ENCODE measurements around the gene PLA2G15.

The PLA2G15 gene

DNA sequence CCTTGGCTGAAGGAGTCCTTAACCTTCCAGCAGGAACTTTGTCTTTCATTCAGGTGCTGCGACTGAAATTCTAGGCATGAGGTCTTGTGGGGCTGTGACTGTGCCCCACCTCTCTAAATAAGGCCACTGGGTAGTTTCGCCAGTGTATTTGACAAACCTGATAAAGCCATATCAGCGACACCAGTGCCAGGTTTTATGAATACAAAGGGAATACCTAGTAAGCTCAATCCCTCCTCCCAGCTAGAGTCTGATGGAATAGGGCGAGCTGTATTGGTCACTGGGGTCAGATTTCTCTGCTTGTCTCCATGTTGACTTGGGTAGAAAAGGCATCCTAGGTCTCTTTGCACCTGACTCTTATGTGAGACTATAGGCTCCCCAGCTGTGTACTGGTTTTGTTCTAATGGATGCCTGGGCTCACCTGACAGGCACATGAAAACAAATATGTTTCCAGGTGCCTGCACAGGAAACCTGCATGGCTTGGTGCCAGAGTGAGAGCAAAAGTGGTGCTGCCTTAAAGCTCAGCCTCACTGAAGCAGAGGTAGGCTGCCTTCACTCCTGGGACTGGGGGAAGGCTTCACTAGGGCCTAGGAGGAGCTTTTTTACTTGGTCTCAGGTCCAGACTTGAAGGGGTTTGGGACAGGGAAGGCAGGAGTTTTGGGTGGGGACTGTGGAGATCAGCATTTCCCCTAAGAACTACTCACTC lies 27.5 kb downstream of the PLA2G15 start (continued):
- TF ChIP-seq, protein P1, sequence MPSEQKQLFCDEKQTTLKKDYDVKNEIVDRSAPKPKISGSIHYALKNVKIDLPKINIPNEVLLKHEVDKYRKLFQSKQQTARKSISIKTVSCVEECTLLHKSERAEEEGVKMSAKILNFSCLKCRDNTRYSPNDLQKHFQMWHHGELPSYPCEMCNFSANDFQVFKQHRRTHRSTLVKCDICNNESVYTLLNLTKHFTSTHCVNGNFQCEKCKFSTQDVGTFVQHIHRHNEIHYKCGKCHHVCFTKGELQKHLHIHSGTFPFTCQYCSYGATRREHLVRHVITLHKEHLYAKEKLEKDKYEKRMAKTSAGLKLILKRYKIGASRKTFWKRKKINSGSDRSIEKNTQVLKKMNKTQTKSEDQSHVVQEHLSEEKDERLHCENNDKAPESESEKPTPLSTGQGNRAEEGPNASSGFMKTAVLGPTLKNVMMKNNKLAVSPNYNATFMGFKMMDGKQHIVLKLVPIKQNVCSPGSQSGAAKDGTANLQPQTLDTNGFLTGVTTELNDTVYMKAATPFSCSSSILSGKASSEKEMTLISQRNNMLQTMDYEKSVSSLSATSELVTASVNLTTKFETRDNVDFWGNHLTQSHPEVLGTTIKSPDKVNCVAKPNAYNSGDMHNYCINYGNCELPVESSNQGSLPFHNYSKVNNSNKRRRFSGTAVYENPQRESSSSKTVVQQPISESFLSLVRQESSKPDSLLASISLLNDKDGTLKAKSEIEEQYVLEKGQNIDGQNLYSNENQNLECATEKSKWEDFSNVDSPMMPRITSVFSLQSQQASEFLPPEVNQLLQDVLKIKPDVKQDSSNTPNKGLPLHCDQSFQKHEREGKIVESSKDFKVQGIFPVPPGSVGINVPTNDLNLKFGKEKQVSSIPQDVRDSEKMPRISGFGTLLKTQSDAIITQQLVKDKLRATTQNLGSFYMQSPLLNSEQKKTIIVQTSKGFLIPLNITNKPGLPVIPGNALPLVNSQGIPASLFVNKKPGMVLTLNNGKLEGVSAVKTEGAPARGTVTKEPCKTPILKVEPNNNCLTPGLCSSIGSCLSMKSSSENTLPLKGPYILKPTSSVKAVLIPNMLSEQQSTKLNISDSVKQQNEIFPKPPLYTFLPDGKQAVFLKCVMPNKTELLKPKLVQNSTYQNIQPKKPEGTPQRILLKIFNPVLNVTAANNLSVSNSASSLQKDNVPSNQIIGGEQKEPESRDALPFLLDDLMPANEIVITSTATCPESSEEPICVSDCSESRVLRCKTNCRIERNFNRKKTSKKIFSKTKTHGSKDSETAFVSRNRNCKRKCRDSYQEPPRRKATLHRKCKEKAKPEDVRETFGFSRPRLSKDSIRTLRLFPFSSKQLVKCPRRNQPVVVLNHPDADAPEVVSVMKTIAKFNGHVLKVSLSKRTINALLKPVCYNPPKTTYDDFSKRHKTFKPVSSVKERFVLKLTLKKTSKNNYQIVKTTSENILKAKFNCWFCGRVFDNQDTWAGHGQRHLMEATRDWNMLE (tag by site-specific recombination; conservative IDR thresholded peaks at IDR 0.05; ENCODE audit: low read depth): no peak

DNA sequence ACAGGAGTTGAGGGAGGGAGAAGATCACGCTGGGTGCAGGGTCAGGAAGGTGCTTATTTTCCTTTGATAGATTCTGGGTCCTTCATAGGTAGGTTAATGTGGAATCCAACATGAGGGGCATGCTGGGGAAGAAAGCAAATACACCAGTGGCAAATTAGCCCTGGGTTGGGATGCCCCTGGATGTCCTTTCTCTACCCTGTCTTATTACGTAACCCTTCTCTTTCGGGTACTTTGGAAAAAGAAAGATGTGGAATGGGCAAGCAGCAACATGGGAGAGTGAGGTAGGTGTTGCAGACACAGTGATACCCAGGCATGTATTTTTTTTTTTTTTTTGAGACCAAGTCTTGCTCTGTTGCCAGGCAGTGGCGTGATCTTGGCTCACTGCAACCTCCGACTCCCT lies 28.3 kb downstream of the PLA2G15 start:
- H3K4me3 ChIP-seq (ENCODE audit: low read depth, low read length): no peak overlapping the region
- no peak overlapping the region for H3K27ac ChIP-seq (ENCODE audit: extremely low read depth, low read depth, low read length)
- H3K9me3 ChIP-seq (ENCODE audit: control insufficient read depth, insufficient read depth, low read depth, low read length): no peaks in the 10 kb centered on the region
- CTCF ChIA-PET: interaction anchor here (0.5 to 1.8 kb wide), 6 partner anchors 9 to 473 kb away, joined by 3 to 7 read pairs (median 4); partner anchors contain the start of gene SLC7A6
- POLR2A ChIA-PET: interaction anchor here (1.1 to 1.2 kb wide), 2 partner anchors 9 to 37 kb away, joined by 3 to 4 read pairs; partner anchors contain the start of genes PRMT7, SLC7A6 and SLC7A6OS
- peaks cover 4 to 34% of the 10 kb centered on the region in 2 experiments; a peak in 2 of 3 replicates for H3K36me3 ChIP-seq (ENCODE audit: control insufficient read depth in 2 of 2, insufficient read depth in 1 of 2, low read length in 2 of 2)
- peaks cover 5% of the 10 kb centered on the region for H3K4me1 ChIP-seq (ENCODE audit: control insufficient read depth, insufficient read depth, low read length)
- TF ChIP-seq YY2 (tag by site-specific recombination; IDR thresholded peaks at IDR 0.05): no peak
- no peak for TF ChIP-seq TRIM28 (IDR thresholded peaks at IDR 0.05; ENCODE audit: borderline replicate concordance, low read length)
- TF ChIP-seq ZBTB1 (tag by site-specific recombination; IDR thresholded peaks at IDR 0.05): no peak
- no peak for TF ChIP-seq REPIN1 (tag by site-specific recombination; IDR thresholded peaks at IDR 0.05; ENCODE audit: low read depth)
- TF ChIP-seq GLI2 (tag by site-specific recombination; IDR thresholded peaks at IDR 0.05; ENCODE audit: borderline replicate concordance, low read depth): no peak
- TF ChIP-seq HOXD13 (CRISPR knock-in tag; IDR thresholded peaks at IDR 0.05; ENCODE audit: borderline replicate concordance): no peak
- no peak for TF ChIP-seq ZNF473 (tag by site-specific recombination; IDR thresholded peaks at IDR 0.05)
- TF ChIP-seq, protein P2, sequence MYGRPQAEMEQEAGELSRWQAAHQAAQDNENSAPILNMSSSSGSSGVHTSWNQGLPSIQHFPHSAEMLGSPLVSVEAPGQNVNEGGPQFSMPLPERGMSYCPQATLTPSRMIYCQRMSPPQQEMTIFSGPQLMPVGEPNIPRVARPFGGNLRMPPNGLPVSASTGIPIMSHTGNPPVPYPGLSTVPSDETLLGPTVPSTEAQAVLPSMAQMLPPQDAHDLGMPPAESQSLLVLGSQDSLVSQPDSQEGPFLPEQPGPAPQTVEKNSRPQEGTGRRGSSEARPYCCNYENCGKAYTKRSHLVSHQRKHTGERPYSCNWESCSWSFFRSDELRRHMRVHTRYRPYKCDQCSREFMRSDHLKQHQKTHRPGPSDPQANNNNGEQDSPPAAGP (tag by site-specific recombination; IDR thresholded peaks at IDR 0.05): no peak
- TF ChIP-seq, protein P3, sequence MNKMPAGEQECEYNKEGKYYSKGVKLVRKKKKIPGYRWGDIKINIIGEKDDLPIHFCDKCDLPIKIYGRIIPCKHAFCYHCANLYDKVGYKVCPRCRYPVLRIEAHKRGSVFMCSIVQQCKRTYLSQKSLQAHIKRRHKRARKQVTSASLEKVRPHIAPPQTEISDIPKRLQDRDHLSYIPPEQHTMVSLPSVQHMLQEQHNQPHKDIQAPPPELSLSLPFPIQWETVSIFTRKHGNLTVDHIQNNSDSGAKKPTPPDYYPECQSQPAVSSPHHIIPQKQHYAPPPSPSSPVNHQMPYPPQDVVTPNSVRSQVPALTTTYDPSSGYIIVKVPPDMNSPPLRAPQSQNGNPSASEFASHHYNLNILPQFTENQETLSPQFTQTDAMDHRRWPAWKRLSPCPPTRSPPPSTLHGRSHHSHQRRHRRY (tag by site-specific recombination; IDR thresholded peaks at IDR 0.05): no peak
- TF ChIP-seq SCRT1 (tag by site-specific recombination; IDR thresholded peaks at IDR 0.05; ENCODE audit: borderline replicate concordance): no peak
- TF ChIP-seq ZNF311 (tag by site-specific recombination; IDR thresholded peaks at IDR 0.05; ENCODE audit: borderline replicate concordance): no peak
- no peak for TF ChIP-seq ZNF768 (tag by site-specific recombination; IDR thresholded peaks at IDR 0.05)
- TF ChIP-seq IKZF3 (tag by site-specific recombination; IDR thresholded peaks at IDR 0.05): no peak
- TF ChIP-seq GFI1B (tag by site-specific recombination; IDR thresholded peaks at IDR 0.05): no peak
- no peak for TF ChIP-seq ZNF48 (tag by site-specific recombination; IDR thresholded peaks at IDR 0.05)
- no peak for TF ChIP-seq ZNF747 (tag by site-specific recombination; IDR thresholded peaks at IDR 0.05)
- no peak for TF ChIP-seq OSR2 (tag by site-specific recombination; IDR thresholded peaks at IDR 0.05)
- TF ChIP-seq, protein P4, sequence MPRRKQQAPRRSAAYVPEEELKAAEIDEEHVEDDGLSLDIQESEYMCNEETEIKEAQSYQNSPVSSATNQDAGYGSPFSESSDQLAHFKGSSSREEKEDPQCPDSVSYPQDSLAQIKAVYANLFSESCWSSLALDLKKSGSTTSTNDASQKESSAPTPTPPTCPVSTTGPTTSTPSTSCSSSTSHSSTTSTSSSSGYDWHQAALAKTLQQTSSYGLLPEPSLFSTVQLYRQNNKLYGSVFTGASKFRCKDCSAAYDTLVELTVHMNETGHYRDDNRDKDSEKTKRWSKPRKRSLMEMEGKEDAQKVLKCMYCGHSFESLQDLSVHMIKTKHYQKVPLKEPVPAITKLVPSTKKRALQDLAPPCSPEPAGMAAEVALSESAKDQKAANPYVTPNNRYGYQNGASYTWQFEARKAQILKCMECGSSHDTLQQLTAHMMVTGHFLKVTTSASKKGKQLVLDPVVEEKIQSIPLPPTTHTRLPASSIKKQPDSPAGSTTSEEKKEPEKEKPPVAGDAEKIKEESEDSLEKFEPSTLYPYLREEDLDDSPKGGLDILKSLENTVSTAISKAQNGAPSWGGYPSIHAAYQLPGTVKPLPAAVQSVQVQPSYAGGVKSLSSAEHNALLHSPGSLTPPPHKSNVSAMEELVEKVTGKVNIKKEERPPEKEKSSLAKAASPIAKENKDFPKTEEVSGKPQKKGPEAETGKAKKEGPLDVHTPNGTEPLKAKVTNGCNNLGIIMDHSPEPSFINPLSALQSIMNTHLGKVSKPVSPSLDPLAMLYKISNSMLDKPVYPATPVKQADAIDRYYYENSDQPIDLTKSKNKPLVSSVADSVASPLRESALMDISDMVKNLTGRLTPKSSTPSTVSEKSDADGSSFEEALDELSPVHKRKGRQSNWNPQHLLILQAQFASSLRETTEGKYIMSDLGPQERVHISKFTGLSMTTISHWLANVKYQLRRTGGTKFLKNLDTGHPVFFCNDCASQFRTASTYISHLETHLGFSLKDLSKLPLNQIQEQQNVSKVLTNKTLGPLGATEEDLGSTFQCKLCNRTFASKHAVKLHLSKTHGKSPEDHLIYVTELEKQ (tag by site-specific recombination; IDR thresholded peaks at IDR 0.05; ENCODE audit: borderline replicate concordance): no peak
- no peak for TF ChIP-seq PRDM1 (tag by site-specific recombination; IDR thresholded peaks at IDR 0.05)

Measured in HEK293 (cell line).